Effector memory CD4-positive, alpha-beta T cell (primary cell): ENCODE measurements around the gene FBXO44.

Source experiments
- DNase-seq, 3 donors: peaks; one replicate each; pipeline ENCODE4 v3.0.0-alpha.2; 2020
- H3K27ac ChIP-seq: 2 replicates; pipeline ENCODE4 v1.7.0; 2013; ENCODE audit warnings: mild to moderate bottlenecking, low read length, moderate library complexity; ENCODE audit not compliant: insufficient read depth, poor library complexity, severe bottlenecking
- H3K27me3 ChIP-seq: replicated peaks from 2 replicates; pipeline ENCODE4 v1.7.0; 2013; ENCODE audit warnings: mild to moderate bottlenecking, low read length; ENCODE audit not compliant: insufficient read depth, control insufficient read depth, poor library complexity, severe bottlenecking
- H3K36me3 ChIP-seq: 2 replicates; pipeline ENCODE4 v1.7.0; 2013; ENCODE audit warnings: mild to moderate bottlenecking, low read length, moderate library complexity; ENCODE audit not compliant: control insufficient read depth, insufficient read depth
- H3K4me1 ChIP-seq: 2 replicates; pipeline ENCODE4 v1.7.0; 2013; ENCODE audit warnings: low read length, mild to moderate bottlenecking; ENCODE audit not compliant: control insufficient read depth, insufficient read depth, poor library complexity, severe bottlenecking
- H3K4me3 ChIP-seq: 2 replicates; pipeline ENCODE4 v1.7.0; 2013; ENCODE audit warnings: low read length, low read depth, mild to moderate bottlenecking; ENCODE audit not compliant: insufficient read depth, poor library complexity, severe bottlenecking
- H3K9me3 ChIP-seq: 2 replicates; pipeline ENCODE4 v1.7.0; 2013; ENCODE audit warnings: mild to moderate bottlenecking, low read length, moderate library complexity; ENCODE audit not compliant: control insufficient read depth

FBXO44 gene

GRCh38 chr1:11617314-11617713 lies 37.4 kb upstream of the FBXO44 start:
- DNase-seq, result no peak
- H3K36me3 ChIP-seq, result no peaks in the 10 kb centered on the region
- peaks cover 2% of the 10 kb centered on the region for H3K27me3 ChIP-seq
- no peaks in the 10 kb centered on the region for H3K9me3 ChIP-seq
- H3K4me3 ChIP-seq, result no peak overlapping the region
- H3K4me1 ChIP-seq, result no peaks in the 10 kb centered on the region
- no peak overlapping the region for H3K27ac ChIP-seq

GRCh38 chr1:11617741-11618140 lies 36.9 kb upstream of the FBXO44 start:
- Histone ChIP-seq H3K27ac (no peak overlapping the region), H3K4me1 (no peaks in the 10 kb centered on the region), H3K9me3 (no peaks in the 10 kb centered on the region), H3K4me3 (no peak overlapping the region), H3K27me3 (peaks cover 2% of the 10 kb centered on the region), H3K36me3 (no peaks in the 10 kb centered on the region)
- DNase-seq, result no peak

- peaks cover 2% of the 10 kb centered on the region for H3K27me3 ChIP-seq
- no peaks in the 10 kb centered on the region for H3K36me3 ChIP-seq
- no peak overlapping the region for H3K4me3 ChIP-seq
- DNase-seq, result no peak
- H3K4me1 ChIP-seq, result no peaks in the 10 kb centered on the region
- no peaks in the 10 kb centered on the region for H3K9me3 ChIP-seq
- H3K27ac ChIP-seq, result no peak overlapping the region
Measured at GRCh38 chr1:11620405-11620804, 34.3 kb upstream of the FBXO44 start.

- Histone ChIP-seq H3K27me3 (peaks cover 2% of the 10 kb centered on the region), H3K4me1 (no peaks in the 10 kb centered on the region), H3K27ac (no peak overlapping the region), H3K36me3 (no peaks in the 10 kb centered on the region), H3K4me3 (no peak overlapping the region), H3K9me3 (no peaks in the 10 kb centered on the region)
- DNase-seq, result no peak
Measured at GRCh38 chr1:11620924-11621323, 33.8 kb upstream of the FBXO44 start.

GRCh38 chr1:11622398-11622797 lies 32.3 kb upstream of the FBXO44 start:
- Histone ChIP-seq H3K4me1 (no peaks in the 10 kb centered on the region), H3K27me3 (no peaks in the 10 kb centered on the region), H3K27ac (no peak overlapping the region), H3K4me3 (no peak overlapping the region), H3K9me3 (no peaks in the 10 kb centered on the region), H3K36me3 (no peaks in the 10 kb centered on the region)
- no peak for DNase-seq

- no peak overlapping the region for H3K4me3 ChIP-seq
- H3K36me3 ChIP-seq, result no peaks in the 10 kb centered on the region
- H3K4me1 ChIP-seq, result no peaks in the 10 kb centered on the region
- no peak overlapping the region for H3K27ac ChIP-seq
- no peaks in the 10 kb centered on the region for H3K9me3 ChIP-seq
- no peaks in the 10 kb centered on the region for H3K27me3 ChIP-seq
- DNase-seq, result no peak
Measured at GRCh38 chr1:11623702-11624101, 31.0 kb upstream of the FBXO44 start.

GRCh38 chr1:11626551-11626950 lies 28.1 kb upstream of the FBXO44 start:
- Histone ChIP-seq H3K27ac (no peak overlapping the region), H3K27me3 (no peaks in the 10 kb centered on the region), H3K36me3 (no peaks in the 10 kb centered on the region), H3K9me3 (no peaks in the 10 kb centered on the region), H3K4me1 (no peaks in the 10 kb centered on the region), H3K4me3 (no peak overlapping the region)
- DNase-seq, result no peak

- H3K4me3 ChIP-seq, result no peak overlapping the region
- no peaks in the 10 kb centered on the region for H3K36me3 ChIP-seq
- DNase-seq, result no peak
- no peaks in the 10 kb centered on the region for H3K27me3 ChIP-seq
- no peak overlapping the region for H3K27ac ChIP-seq
- H3K9me3 ChIP-seq, result no peaks in the 10 kb centered on the region
- no peaks in the 10 kb centered on the region for H3K4me1 ChIP-seq
Measured at GRCh38 chr1:11628767-11629166, 25.9 kb upstream of the FBXO44 start.

- Histone ChIP-seq H3K27me3 (no peaks in the 10 kb centered on the region), H3K27ac (no peak overlapping the region), H3K9me3 (no peaks in the 10 kb centered on the region), H3K4me3 (no peak overlapping the region), H3K36me3 (no peaks in the 10 kb centered on the region), H3K4me1 (no peaks in the 10 kb centered on the region)
- no peak for DNase-seq
Measured at GRCh38 chr1:11629184-11630016, 25.3 kb upstream of the FBXO44 start.

- Histone ChIP-seq H3K27me3 (no peaks in the 10 kb centered on the region), H3K27ac (no peak overlapping the region), H3K4me1 (no peaks in the 10 kb centered on the region), H3K4me3 (no peak overlapping the region), H3K36me3 (no peaks in the 10 kb centered on the region), H3K9me3 (no peaks in the 10 kb centered on the region)
- no peak for DNase-seq
Measured at GRCh38 chr1:11634365-11635192, 20.1 kb upstream of the FBXO44 start.
